ENCODE results near the gene HIBCH.

DNA sequence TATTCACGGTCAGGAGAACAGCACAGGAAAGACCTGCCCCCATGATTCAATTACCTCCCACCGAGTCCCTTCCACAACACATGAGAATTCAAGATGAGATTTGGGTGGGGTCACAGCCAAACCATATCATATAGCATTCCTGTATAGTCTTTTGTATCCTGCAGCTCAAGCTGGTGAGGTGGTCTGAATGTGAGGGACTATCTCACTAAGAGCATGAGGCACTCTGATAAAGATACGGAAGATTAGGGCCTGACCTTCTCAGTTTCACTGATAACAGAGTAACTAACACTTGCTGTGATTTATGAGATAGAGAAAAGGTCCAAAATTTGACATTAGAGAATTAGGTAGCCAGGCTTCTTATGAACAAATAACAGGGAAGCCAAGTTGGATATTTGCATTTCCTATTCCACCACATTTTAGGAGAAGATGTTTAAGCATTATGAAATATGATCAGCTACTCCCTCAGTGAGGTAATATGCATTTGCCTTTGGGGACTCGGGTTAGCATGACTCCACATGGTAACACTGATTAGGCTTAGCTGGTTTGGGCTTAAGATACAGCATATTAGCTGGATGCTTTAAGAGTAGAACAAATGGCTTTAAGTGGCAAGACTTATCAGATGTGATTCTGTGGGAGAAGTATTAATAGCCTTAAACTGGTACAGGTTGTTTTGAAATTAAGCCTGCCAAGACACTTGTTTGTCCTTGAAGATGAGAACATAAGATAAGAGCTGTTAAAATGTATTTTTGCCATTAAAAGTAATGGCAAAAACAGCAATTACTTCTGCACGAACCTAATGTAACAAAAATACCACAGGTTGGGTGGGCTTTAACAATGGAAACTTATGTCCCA is 150.2 kb downstream of the HIBCH start:
- TF ChIP-seq, protein P1, sequence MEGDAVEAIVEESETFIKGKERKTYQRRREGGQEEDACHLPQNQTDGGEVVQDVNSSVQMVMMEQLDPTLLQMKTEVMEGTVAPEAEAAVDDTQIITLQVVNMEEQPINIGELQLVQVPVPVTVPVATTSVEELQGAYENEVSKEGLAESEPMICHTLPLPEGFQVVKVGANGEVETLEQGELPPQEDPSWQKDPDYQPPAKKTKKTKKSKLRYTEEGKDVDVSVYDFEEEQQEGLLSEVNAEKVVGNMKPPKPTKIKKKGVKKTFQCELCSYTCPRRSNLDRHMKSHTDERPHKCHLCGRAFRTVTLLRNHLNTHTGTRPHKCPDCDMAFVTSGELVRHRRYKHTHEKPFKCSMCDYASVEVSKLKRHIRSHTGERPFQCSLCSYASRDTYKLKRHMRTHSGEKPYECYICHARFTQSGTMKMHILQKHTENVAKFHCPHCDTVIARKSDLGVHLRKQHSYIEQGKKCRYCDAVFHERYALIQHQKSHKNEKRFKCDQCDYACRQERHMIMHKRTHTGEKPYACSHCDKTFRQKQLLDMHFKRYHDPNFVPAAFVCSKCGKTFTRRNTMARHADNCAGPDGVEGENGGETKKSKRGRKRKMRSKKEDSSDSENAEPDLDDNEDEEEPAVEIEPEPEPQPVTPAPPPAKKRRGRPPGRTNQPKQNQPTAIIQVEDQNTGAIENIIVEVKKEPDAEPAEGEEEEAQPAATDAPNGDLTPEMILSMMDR (IDR thresholded peaks at IDR 0.05): no peak
- no peak for TF ChIP-seq TCF7L2 (IDR thresholded peaks at IDR 0.05; ENCODE audit: low read depth, low read length)
- TF ChIP-seq, protein P2, sequence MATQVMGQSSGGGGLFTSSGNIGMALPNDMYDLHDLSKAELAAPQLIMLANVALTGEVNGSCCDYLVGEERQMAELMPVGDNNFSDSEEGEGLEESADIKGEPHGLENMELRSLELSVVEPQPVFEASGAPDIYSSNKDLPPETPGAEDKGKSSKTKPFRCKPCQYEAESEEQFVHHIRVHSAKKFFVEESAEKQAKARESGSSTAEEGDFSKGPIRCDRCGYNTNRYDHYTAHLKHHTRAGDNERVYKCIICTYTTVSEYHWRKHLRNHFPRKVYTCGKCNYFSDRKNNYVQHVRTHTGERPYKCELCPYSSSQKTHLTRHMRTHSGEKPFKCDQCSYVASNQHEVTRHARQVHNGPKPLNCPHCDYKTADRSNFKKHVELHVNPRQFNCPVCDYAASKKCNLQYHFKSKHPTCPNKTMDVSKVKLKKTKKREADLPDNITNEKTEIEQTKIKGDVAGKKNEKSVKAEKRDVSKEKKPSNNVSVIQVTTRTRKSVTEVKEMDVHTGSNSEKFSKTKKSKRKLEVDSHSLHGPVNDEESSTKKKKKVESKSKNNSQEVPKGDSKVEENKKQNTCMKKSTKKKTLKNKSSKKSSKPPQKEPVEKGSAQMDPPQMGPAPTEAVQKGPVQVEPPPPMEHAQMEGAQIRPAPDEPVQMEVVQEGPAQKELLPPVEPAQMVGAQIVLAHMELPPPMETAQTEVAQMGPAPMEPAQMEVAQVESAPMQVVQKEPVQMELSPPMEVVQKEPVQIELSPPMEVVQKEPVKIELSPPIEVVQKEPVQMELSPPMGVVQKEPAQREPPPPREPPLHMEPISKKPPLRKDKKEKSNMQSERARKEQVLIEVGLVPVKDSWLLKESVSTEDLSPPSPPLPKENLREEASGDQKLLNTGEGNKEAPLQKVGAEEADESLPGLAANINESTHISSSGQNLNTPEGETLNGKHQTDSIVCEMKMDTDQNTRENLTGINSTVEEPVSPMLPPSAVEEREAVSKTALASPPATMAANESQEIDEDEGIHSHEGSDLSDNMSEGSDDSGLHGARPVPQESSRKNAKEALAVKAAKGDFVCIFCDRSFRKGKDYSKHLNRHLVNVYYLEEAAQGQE (IDR thresholded peaks at IDR 0.05; ENCODE audit: insufficient read depth in 1 of 2, low read depth in 2 of 2, low read length in 1 of 2): no peak
- TF ChIP-seq SIN3A (IDR thresholded peaks at IDR 0.05; ENCODE audit: borderline replicate concordance, insufficient read depth, low read depth, low read length): no peak
- TF ChIP-seq POLR2AphosphoS5 (IDR thresholded peaks at IDR 0.05; ENCODE audit: low read depth, low read length): no peak
